Adrenal gland (tissue), 5 donors: ENCODE measurements around the gene OPCML.

Experiments
- CTCF ChIP-seq, 6 experiments: fragments of 450-650 bp in 4 of 6; fragments of 200-600 bp in 2 of 6; sonication (generic) in 1 of 6; IDR thresholded peaks; 1 replicate in 5 of 6; 2 replicates in 1 of 6; pipeline versions ENCODE4 v1.5.1 to v1.8.0; 2016 to 2021; ENCODE audit warnings: antibody characterized with exemption in 6 of 6, mild to moderate bottlenecking in 2 of 6, moderate library complexity in 1 of 6
- POLR2A ChIP-seq, 2 donors: fragments of 450-650 bp; IDR thresholded peaks; one replicate each; pipeline ENCODE4 v1.6.1; 2017; ENCODE audit warnings: antibody characterized with exemption in 2 of 2, mild to moderate bottlenecking in 2 of 2, moderate library complexity in 1 of 2
- donor health status: DM: no; HTN: no; CAD: no.

GRCh38 chr11:133408936-133409335 is 123.4 kb downstream of the OPCML start:
- TF ChIP-seq CTCF (IDR thresholded peaks at IDR 0.05) (no peak), POLR2A (IDR thresholded peaks at IDR 0.05) (no peak)
